Hepatocyte (in vitro differentiated cells): ENCODE data around the gene ZNF445.

Source experiments
- CTCF ChIP-seq: fragments of 200-600 bp; sonication (generic); IDR thresholded peaks from 2 replicates; pipeline ENCODE4 v1.5.1; 2016; ENCODE audit warnings: antibody characterized with exemption, mild to moderate bottlenecking; ENCODE audit not compliant: poor library complexity
- EZH2 ChIP-seq: fragments of 200-600 bp; sonication (generic); IDR thresholded peaks from 2 replicates; pipeline ENCODE4 v1.6.1; 2016; ENCODE audit warnings: antibody characterized with exemption, mild to moderate bottlenecking, borderline replicate concordance
- EZH2phosphoT487 ChIP-seq: fragments of 200-600 bp; sonication (generic); IDR thresholded peaks from one replicate; pipeline ENCODE4 v1.6.1; 2018; ENCODE audit warnings: antibody characterized with exemption, mild to moderate bottlenecking, low read depth, moderate library complexity; ENCODE audit not compliant: unreplicated experiment, severe bottlenecking

- TF ChIP-seq CTCF (no peak), EZH2phosphoT487 (no peak), EZH2 (no peak)
Observed at GRCh38 chr3:44509393-44509921, 32.0 kb upstream of the ZNF445 start.
